B cell (primary cell): ENCODE measurements around the gene SLC7A6. TPM values are rescaled to one million over a fixed set of nuclear protein-coding genes. Genes with fewer than 3 reads are reported as not detected.

ENCODE experiments used
- ATAC-seq: fragments of 200-7000 bp; cut with Tn5 transposase; one replicate; pipeline ENCODE4 v1.10.0; 2021; ENCODE audit warnings: low read depth, mild to moderate bottlenecking, moderate number of reproducible peaks, moderate library complexity
- CTCF ChIA-PET: fragments of 350-600 bp; sonication (Branson Sonifier 250); formaldehyde crosslinking; loops from one replicate; lab custom pipeline; 2021; ENCODE audit warnings: antibody characterized with exemption, inconsistent platforms; lab: Charles Lee
- POLR2A ChIA-PET: fragments of 350-600 bp; sonication (Branson Sonifier 250); formaldehyde crosslinking; loops from one replicate; lab custom pipeline; 2021; ENCODE audit warnings: antibody characterized with exemption; lab: Charles Lee
- DNase-seq: peaks from one replicate; pipeline ENCODE4 v3.0.0; 2013
- H2AFZ ChIP-seq: 2 replicates; pipeline ENCODE4 v1.6.1; 2012; ENCODE audit warnings: mild to moderate bottlenecking, low read depth, low read length; ENCODE audit not compliant: insufficient read depth, poor library complexity, severe bottlenecking
- H3K27ac ChIP-seq, 2 donors: 1 replicate in 1 of 2; 2 replicates in 1 of 2; pipeline ENCODE4 v1.5.1; 2012 to 2013; ENCODE audit warnings: low read length in 2 of 2, mild to moderate bottlenecking in 2 of 2, moderate library complexity in 1 of 2
- H3K27me3 ChIP-seq, 4 experiments: fragments of 200-600 bp in 1 of 4; sonication (generic) in 1 of 4; replicated peaks in 1 of 4; 1 replicate in 2 of 4; 2 replicates in 2 of 4; pipeline versions ENCODE4 v1.6.1 to v1.7.0; 2013 to 2016; ENCODE audit warnings: low read length in 3 of 4, mild to moderate bottlenecking in 2 of 4, mixed read lengths in 1 of 4, moderate library complexity in 1 of 4; ENCODE audit not compliant: insufficient read depth in 4 of 4, control insufficient read depth in 3 of 4; ENCODE audit errors: control extremely low read depth in 1 of 4
- H3K36me3 ChIP-seq, 2 experiments: replicated peaks in 1 of 2; 1 replicate in 1 of 2; 2 replicates in 1 of 2; pipeline versions ENCODE4 v1.6.1 to v1.7.1; 2013; ENCODE audit warnings: low read length in 1 of 2; ENCODE audit not compliant: insufficient read depth in 2 of 2, control insufficient read depth in 1 of 2; ENCODE audit errors: control extremely low read depth in 1 of 2, extremely low read depth in 1 of 2
- H3K4me1 ChIP-seq, 2 donors: fragments of 200-600 bp in 1 of 2; sonication (generic) in 1 of 2; 1 replicate in 1 of 2; 2 replicates in 1 of 2; pipeline versions ENCODE4 v1.5.1 to v1.6.1; 2013 to 2017; ENCODE audit warnings: low read length in 2 of 2; ENCODE audit not compliant: control insufficient read depth in 2 of 2, insufficient read depth in 2 of 2
- H3K4me2 ChIP-seq: replicated peaks from 2 replicates; pipeline ENCODE3; 2012; ENCODE audit warnings: mild to moderate bottlenecking, low read depth, low read length; ENCODE audit not compliant: poor library complexity, severe bottlenecking
- H3K4me3 ChIP-seq, 5 experiments: fragments of 200-600 bp in 1 of 5; sonication (generic) in 1 of 5; 1 replicate in 3 of 5; 2 replicates in 2 of 5; pipeline versions ENCODE4 v1.5.1 to v1.7.0; 2011 to 2016; ENCODE audit warnings: low read length in 4 of 5, mild to moderate bottlenecking in 4 of 5, low read depth in 2 of 5, control low read depth in 1 of 5, moderate library complexity in 1 of 5; ENCODE audit not compliant: insufficient read depth in 1 of 5; ENCODE audit errors: control extremely low read depth in 1 of 5, extremely low read depth in 1 of 5
- H3K79me2 ChIP-seq: fragments of 200-600 bp; sonication (generic); one replicate; pipeline ENCODE4 v1.6.0; 2016; ENCODE audit warnings: low read length; ENCODE audit not compliant: control insufficient read depth, insufficient read depth
- H3K9ac ChIP-seq: fragments of 200-600 bp; sonication (generic); 2 replicates; pipeline ENCODE4 v1.6.1; 2017; ENCODE audit warnings: mild to moderate bottlenecking, low read length, moderate library complexity
- H3K9me3 ChIP-seq, 3 donors: one replicate each; pipeline versions ENCODE4 v1.6.1 to v1.7.1; 2013; ENCODE audit warnings: low read length in 2 of 3; ENCODE audit not compliant: control insufficient read depth in 2 of 3, insufficient read depth in 1 of 3; ENCODE audit errors: control extremely low read depth in 1 of 3
- H4K20me1 ChIP-seq: 2 replicates; pipeline ENCODE4 v1.6.0; 2012; ENCODE audit warnings: mild to moderate bottlenecking, low read length; ENCODE audit not compliant: insufficient read depth, control insufficient read depth, poor library complexity, severe bottlenecking
- H3K27ac Mint-ChIP-seq: one replicate; pipeline ENCODE4 v1.8.0; 2021; ENCODE audit warnings: mixed read lengths
- H3K27me3 Mint-ChIP-seq: one replicate; pipeline ENCODE4 v1.8.0; 2021; ENCODE audit warnings: mixed read lengths
- H3K4me1 Mint-ChIP-seq: one replicate; pipeline ENCODE4 v1.8.0; 2021; ENCODE audit warnings: mixed read lengths
- H3K4me3 Mint-ChIP-seq: one replicate; pipeline ENCODE4 v1.8.0; 2021; ENCODE audit warnings: mixed read lengths
- H3K9me3 Mint-ChIP-seq: one replicate; pipeline ENCODE4 v1.8.0; 2022; ENCODE audit warnings: mixed read lengths; ENCODE audit not compliant: insufficient read depth
- CTCF ChIP-seq: fragments of 200-600 bp; IDR thresholded peaks from one replicate; pipeline ENCODE4 v1.8.0; 2022; ENCODE audit warnings: antibody characterized with exemption, mild to moderate bottlenecking
- EZH2 ChIP-seq: IDR thresholded peaks from 2 replicates; pipeline ENCODE4 v1.6.1; 2012; ENCODE audit warnings: borderline replicate concordance, low read depth, mild to moderate bottlenecking, moderate library complexity, low read length; ENCODE audit not compliant: insufficient read depth, poor library complexity, severe bottlenecking
- WGBS: methylation state at CpG from one replicate; pipeline ENCODE4 v1.1.5; 2013; ENCODE audit warnings: missing lambda C conversion rate; ENCODE audit not compliant: insufficient coverage; 5-methylcytosine and 5-hydroxymethylcytosine counted together
- intact Hi-C: fragments of 100-400 bp; cut with micrococcal nuclease; formaldehyde crosslinking; loops from one replicate; pipeline ENCODE4 v1.10.0; 2022
- polyA plus RNA-seq: library from polyadenylated mRNA; depleted of rRNA; stranded (reverse); fragments of >200 nt; gene quantifications from 2 replicates; pipeline ENCODE4 v1.2.3, GENCODE V29; 2012
- total RNA-seq, 2 donors: library from RNA; stranded (reverse); fragments of 120-200 nt in 1 of 2; gene quantifications; 1 replicate in 1 of 2; 2 replicates in 1 of 2; pipeline versions ENCODE4 v1.2.3 to v1.2.4, GENCODE V29; 2013 to 2022

SLC7A6 gene
- total and polyA plus RNA-seq, 2 donors (not counting 1 experiment from before 2014, with no cell fraction given), result 73.8 to 85.1 TPM

- peaks cover 82 to 95% of the 10 kb centered on the region in 2 donors for H3K4me1 ChIP-seq
- ATAC-seq (peak; percentile 57), DNase-seq (peak; percentile 86)
- no peaks in the 10 kb centered on the region for H3K27me3 ChIP-seq
- WGBS, result 0% methylated on average over 2 of the region's 5 CpGs
- POLR2A ChIA-PET, result interaction anchor here (0.6 to 3.9 kb wide), 10 partner anchors 9 to 1046 kb away, joined by 4 to 38 read pairs (median 6); partner anchors contain the start of genes PRMT7, SLC7A6 and SLC7A6OS
- TF ChIP-seq CTCF (no peak), EZH2 (no peak)
- peak overlapping the region; percentile 3 to 60 (median 32) for H3K4me3 ChIP-seq
- CTCF ChIA-PET, result interaction anchor here (0.6 to 10.2 kb wide), 12 partner anchors 9 to 847 kb away, joined by 3 to 289 read pairs (median 5); partner anchors contain the start of genes PRMT7, SLC7A6 and SLC7A6OS
- peak overlapping the region; percentile 75 for H3K4me2 ChIP-seq
- H3K4me3 Mint-ChIP-seq, result peak overlapping the region; percentile 56
- peaks cover 69% of the 10 kb centered on the region for H3K79me2 ChIP-seq
- no peak overlapping the region for H2AFZ ChIP-seq
- peaks cover 0 to 25% of the 10 kb centered on the region in 2 experiments for H3K36me3 ChIP-seq
- H3K27ac Mint-ChIP-seq, result peak overlapping the region; percentile 84
- no peaks in the 10 kb centered on the region for H3K9me3 ChIP-seq
- no peaks in the 10 kb centered on the region for H3K9me3 Mint-ChIP-seq
- H3K9ac ChIP-seq, result peak overlapping the region; percentile 63
- no peaks in the 10 kb centered on the region for H3K27me3 Mint-ChIP-seq
- H3K27ac ChIP-seq, result peak overlapping the region; percentile 78 to 92
- no peaks in the 10 kb centered on the region for H4K20me1 ChIP-seq
- H3K4me1 Mint-ChIP-seq, result peaks cover 83% of the 10 kb centered on the region
- intact Hi-C loops, result loop anchor here (1.0 to 5.0 kb wide), 3 partner anchors 21 to 38 kb away; partner anchors contain the start of genes PLA2G15, SLC7A6 and SLC7A6OS
Observed at GRCh38 chr16:68284847-68285246, 20.5 kb downstream of the SLC7A6 start.

DNA sequence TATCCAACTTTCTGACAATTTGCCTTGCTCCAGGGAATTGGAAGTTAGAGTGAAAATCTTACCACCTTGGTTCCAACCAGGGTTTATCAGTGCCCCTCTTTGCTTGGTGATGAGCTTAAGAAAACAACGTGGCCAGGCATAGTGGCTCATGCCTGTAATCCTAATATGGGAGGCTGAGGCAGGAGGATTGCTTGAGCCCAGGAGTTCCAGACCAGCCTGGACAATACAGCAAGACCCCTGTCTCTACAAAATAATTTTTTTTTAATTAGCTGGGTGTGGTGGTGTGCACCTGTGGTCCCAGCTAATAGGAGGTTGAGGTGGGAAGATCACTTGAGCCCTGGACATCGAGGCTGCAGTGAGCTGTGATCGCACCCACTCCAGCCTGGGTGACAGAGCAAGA, 21.4 kb downstream of the SLC7A6 start:
- CTCF ChIA-PET, result interaction anchor here (1.0 to 10.2 kb wide), 8 partner anchors 9 to 469 kb away, joined by 3 to 289 read pairs (median 6); partner anchors contain the start of genes PRMT7, SLC7A6 and SLC7A6OS
- WGBS, result 43% methylated on average over 1 of the region's 3 CpGs

More for the DNA sequence above, 21.4 kb downstream of the SLC7A6 start:
- H3K36me3 ChIP-seq, result peaks cover 0 to 27% of the 10 kb centered on the region in 2 experiments
- H3K27me3 ChIP-seq, result no peaks in the 10 kb centered on the region
- no peaks in the 10 kb centered on the region for H3K27me3 Mint-ChIP-seq
- no peak for TF ChIP-seq CTCF
- TF ChIP-seq EZH2, result no peak
- no peaks in the 10 kb centered on the region for H3K9me3 Mint-ChIP-seq
- POLR2A ChIA-PET, result interaction anchor here (0.7 to 3.9 kb wide), 5 partner anchors 8 to 564 kb away, joined by 4 to 38 read pairs (median 11); partner anchors contain the start of genes PRMT7, SLC7A6 and SLC7A6OS
- H3K4me2 ChIP-seq, result peak overlapping the region; percentile 75
- H3K27ac ChIP-seq, result peak overlapping the region; percentile 78 to 92
- H3K4me3 ChIP-seq, result peak overlapping the region in 4 of 5 experiments; percentile 5 to 60 (median 36)
- peak overlapping the region; percentile 56 for H3K4me3 Mint-ChIP-seq
- peak overlapping the region; percentile 63 for H3K9ac ChIP-seq
- H3K9me3 ChIP-seq, result no peaks in the 10 kb centered on the region
- peak overlapping the region; percentile 94 for H3K27ac Mint-ChIP-seq
- peaks cover 69% of the 10 kb centered on the region for H3K79me2 ChIP-seq
- H4K20me1 ChIP-seq, result no peaks in the 10 kb centered on the region
- H3K4me1 Mint-ChIP-seq, result peaks cover 86% of the 10 kb centered on the region
- no peak for DNase-seq
- no peak for ATAC-seq
- H2AFZ ChIP-seq, result no peak overlapping the region
- intact Hi-C loops, result loop anchor here (1.0 to 5.0 kb wide), 3 partner anchors 21 to 38 kb away; partner anchors contain the start of genes PLA2G15, SLC7A6 and SLC7A6OS
- peaks cover 89 to 99% of the 10 kb centered on the region in 2 donors for H3K4me1 ChIP-seq
